Right lobe of liver (tissue), 6 donors: Measurements from ENCODE around the gene CFAP100. TPM values are rescaled to one million over a fixed set of nuclear protein-coding genes. Genes with fewer than 3 reads are reported as not detected.
A peak's percentile ranks its signal among the peaks of the same experiment; 100 is the strongest.

Experiments used
- ATAC-seq, 4 donors: fragments of 200-7000 bp; cut with Tn5 transposase; one replicate each; pipeline ENCODE4 v1.9.1; 2020; ENCODE audit warnings: mild to moderate bottlenecking in 4 of 4, moderate library complexity in 4 of 4
- DNase-seq, 3 donors: peaks; one replicate each; pipeline ENCODE4 v3.0.0-alpha.2; 2020
- H3K27ac ChIP-seq, 3 donors: fragments of 200-600 bp; one replicate each; pipeline ENCODE4 v1.8.0; 2022
- H3K27me3 ChIP-seq, 2 donors: fragments of 200-600 bp; one replicate each; pipeline ENCODE4 v1.8.0; 2022
- H3K36me3 ChIP-seq, 4 donors: fragments of 200-600 bp; sonication (generic) in 1 of 4; one replicate each; pipeline versions ENCODE4 v1.5.1 to v1.8.0; 2017 to 2022; ENCODE audit warnings: control low read depth in 1 of 4
- H3K4me1 ChIP-seq, 4 donors: fragments of 200-600 bp; sonication (generic) in 1 of 4; one replicate each; pipeline versions ENCODE4 v1.5.1 to v1.8.0; 2017 to 2022; ENCODE audit warnings: control low read depth in 1 of 4
- H3K4me3 ChIP-seq, 3 donors: fragments of 200-600 bp; one replicate each; pipeline ENCODE4 v1.8.0; 2022
- H3K9me3 ChIP-seq, 4 donors: fragments of 200-600 bp; sonication (generic) in 1 of 4; one replicate each; pipeline versions ENCODE4 v1.5.1 to v1.8.0; 2017 to 2022; ENCODE audit warnings: control low read depth in 1 of 4
- POLR2A ChIP-seq: fragments of 450-650 bp; IDR thresholded peaks from one replicate; pipeline ENCODE4 v1.6.1; 2017; ENCODE audit warnings: antibody characterized with exemption, mild to moderate bottlenecking
- WGBS: methylation state at CpG from one replicate; pipeline ENCODE4 v1.1.6; 2018; ENCODE audit warnings: low coverage, low lambda C conversion rate; ENCODE audit not compliant: insufficient coverage; ENCODE audit errors: missing lambda C conversion rate; 5-methylcytosine and 5-hydroxymethylcytosine counted together
- intact Hi-C, 2 donors: fragments of 100-400 bp; cut with DNase I; formaldehyde crosslinking; loops; one replicate each; pipeline versions ENCODE4 v1.11.2 to v1.14.1; 2022
- total RNA-seq, 6 experiments: library from RNA; depleted of rRNA in 2 of 6; stranded (reverse); fragments of >200 nt in 2 of 6; fragmentation: NEBNext Ultra II Directional in 3 of 6; extraction: Animal tissue kit (Norgen Biotek cat#: 25700) in 3 of 6; gene quantifications; one replicate each; pipeline versions ENCODE4 v1.1.0 to v1.2.4, GENCODE V29; 2016 to 2023
- TF ChIP-seq, protein P1 (sequence below), 4 donors: fragments of 200-600 bp in 3 of 4; fragments of 450-650 bp in 1 of 4; IDR thresholded peaks; one replicate each; pipeline versions ENCODE4 v1.5.1 to v1.8.0; 2016 to 2022; ENCODE audit warnings: antibody characterized with exemption in 4 of 4, mild to moderate bottlenecking in 2 of 4
- donor health status: DM: no; HTN: yes; CAD: no.
- donor health status: DM: no; HTN: no; CAD: no.
- donor health status: DM: no; HTN: no; CAD: no.
- donor health status: DM: no; HTN: yes; CAD: no.
- donor health status: DM: no; HTN: yes; CAD: no.

Gene CFAP100
- total RNA-seq, 6 experiments from 2014 or later: not detected

GRCh38 chr3:126406389-126407296 lies 11.9 kb downstream of the CFAP100 start:
- Histone ChIP-seq H3K36me3 (no peaks in the 10 kb centered on the region), H3K9me3 (no peaks in the 10 kb centered on the region), H3K27ac (no peak overlapping the region), H3K4me1 (no peaks in the 10 kb centered on the region), H3K4me3 (no peak overlapping the region), H3K27me3 (no peaks in the 10 kb centered on the region)
- intact Hi-C loops: no loop called here
- ATAC-seq: no peak
- TF ChIP-seq, protein P1, sequence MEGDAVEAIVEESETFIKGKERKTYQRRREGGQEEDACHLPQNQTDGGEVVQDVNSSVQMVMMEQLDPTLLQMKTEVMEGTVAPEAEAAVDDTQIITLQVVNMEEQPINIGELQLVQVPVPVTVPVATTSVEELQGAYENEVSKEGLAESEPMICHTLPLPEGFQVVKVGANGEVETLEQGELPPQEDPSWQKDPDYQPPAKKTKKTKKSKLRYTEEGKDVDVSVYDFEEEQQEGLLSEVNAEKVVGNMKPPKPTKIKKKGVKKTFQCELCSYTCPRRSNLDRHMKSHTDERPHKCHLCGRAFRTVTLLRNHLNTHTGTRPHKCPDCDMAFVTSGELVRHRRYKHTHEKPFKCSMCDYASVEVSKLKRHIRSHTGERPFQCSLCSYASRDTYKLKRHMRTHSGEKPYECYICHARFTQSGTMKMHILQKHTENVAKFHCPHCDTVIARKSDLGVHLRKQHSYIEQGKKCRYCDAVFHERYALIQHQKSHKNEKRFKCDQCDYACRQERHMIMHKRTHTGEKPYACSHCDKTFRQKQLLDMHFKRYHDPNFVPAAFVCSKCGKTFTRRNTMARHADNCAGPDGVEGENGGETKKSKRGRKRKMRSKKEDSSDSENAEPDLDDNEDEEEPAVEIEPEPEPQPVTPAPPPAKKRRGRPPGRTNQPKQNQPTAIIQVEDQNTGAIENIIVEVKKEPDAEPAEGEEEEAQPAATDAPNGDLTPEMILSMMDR (IDR thresholded peaks at IDR 0.05): no peak
- TF ChIP-seq POLR2A: no peak
- no peak for DNase-seq
- 86% methylated on average over 1 of the region's 15 CpGs for WGBS

DNA sequence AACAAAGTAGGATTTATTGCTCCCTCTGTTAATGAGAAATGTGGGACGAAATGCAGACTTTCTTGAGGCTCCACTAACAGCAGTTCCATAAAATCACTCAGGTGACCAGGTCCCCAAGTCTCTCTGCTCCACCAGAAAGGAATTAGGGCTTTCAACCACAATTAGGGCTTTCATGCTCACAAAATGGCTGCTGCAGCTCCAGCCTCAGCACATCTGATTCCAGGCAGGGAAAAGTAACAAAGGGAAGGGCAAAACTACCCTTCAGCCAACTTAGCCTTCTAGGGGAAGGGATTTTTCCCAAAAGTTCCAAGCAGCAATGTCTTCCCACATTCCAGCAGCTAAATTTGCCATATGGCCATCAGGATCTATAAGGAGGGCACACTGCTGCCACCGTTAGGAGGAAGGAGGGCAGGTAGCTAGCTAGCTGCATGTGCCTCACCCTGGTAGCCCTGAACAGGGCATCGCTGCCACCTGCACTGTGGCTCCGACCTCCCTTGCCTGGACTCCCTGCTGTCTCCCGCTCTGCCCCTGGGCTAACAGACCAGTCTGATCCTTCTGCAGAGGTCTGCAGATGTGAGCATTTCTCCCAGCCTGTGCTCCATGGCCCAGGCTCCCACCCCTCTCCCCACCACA lies 12.8 kb downstream of the CFAP100 start:
- 50% methylated on average over 1 of the region's 5 CpGs for WGBS
- no peaks in the 10 kb centered on the region for H3K36me3 ChIP-seq
- peak in 1 of 4 donors; percentile 28 for ATAC-seq

GRCh38 chr3:126408099-126408498 lies 13.4 kb downstream of the CFAP100 start:
- ATAC-seq (no peak), DNase-seq (no peak)
- intact Hi-C loops: no loop called here
- Histone ChIP-seq H3K36me3 (no peaks in the 10 kb centered on the region), H3K27ac (no peak overlapping the region), H3K4me1 (no peaks in the 10 kb centered on the region), H3K9me3 (no peaks in the 10 kb centered on the region), H3K27me3 (no peaks in the 10 kb centered on the region), H3K4me3 (no peak overlapping the region)
- 86% methylated on average over 5 of the region's 5 CpGs for WGBS
- TF ChIP-seq, protein P1 (IDR thresholded peaks at IDR 0.05): no peak
- no peak for TF ChIP-seq POLR2A

More for the DNA sequence above, 12.8 kb downstream of the CFAP100 start:
- H3K4me3 ChIP-seq: no peak overlapping the region
- intact Hi-C loops: no loop called here
- H3K27me3 ChIP-seq: no peaks in the 10 kb centered on the region
- TF ChIP-seq, protein P1 (IDR thresholded peaks at IDR 0.05): no peak
- TF ChIP-seq POLR2A: no peak
- H3K27ac ChIP-seq: no peak overlapping the region
- H3K9me3 ChIP-seq: no peaks in the 10 kb centered on the region
- no peak for DNase-seq
- H3K4me1 ChIP-seq: no peaks in the 10 kb centered on the region

GRCh38 chr3:126412841-126413692 lies 18.4 kb downstream of the CFAP100 start:
- H3K27ac ChIP-seq: no peak overlapping the region
- H3K36me3 ChIP-seq: no peaks in the 10 kb centered on the region
- 73% methylated on average over 3 of the region's 6 CpGs for WGBS
- DNase-seq (no peak), ATAC-seq (no peak)
- no peaks in the 10 kb centered on the region for H3K4me1 ChIP-seq
- no peak for TF ChIP-seq POLR2A
- TF ChIP-seq, protein P1 (IDR thresholded peaks at IDR 0.05): no peak
- no peak overlapping the region for H3K4me3 ChIP-seq
- intact Hi-C loops: no loop called here
- no peaks in the 10 kb centered on the region for H3K27me3 ChIP-seq
- no peaks in the 10 kb centered on the region for H3K9me3 ChIP-seq
